Sigmoid colon (tissue), 4 donors: ENCODE results near the gene AUTS2.

ENCODE experiments used
- CTCF ChIP-seq, 4 experiments: fragments of 450-650 bp in 3 of 4; fragments of 200-600 bp in 1 of 4; IDR thresholded peaks; one replicate each; pipeline ENCODE4 v1.5.1; 2016 to 2019; ENCODE audit warnings: antibody characterized with exemption in 4 of 4, mild to moderate bottlenecking in 3 of 4, moderate library complexity in 2 of 4
- EP300 ChIP-seq, 4 donors: sonication (generic); formaldehyde crosslinking; IDR thresholded peaks; one replicate each; pipeline ENCODE4 v1.6.1; 2017; ENCODE audit warnings: antibody characterized with exemption in 4 of 4
- POLR2A ChIP-seq, 2 donors: fragments of 450-650 bp; IDR thresholded peaks; one replicate each; pipeline ENCODE4 v1.6.1; 2016; ENCODE audit warnings: antibody characterized with exemption in 2 of 2, mild to moderate bottlenecking in 2 of 2, moderate library complexity in 2 of 2

GRCh38 chr7:70015353-70015752 lies 417.1 kb downstream of the AUTS2 start:
- no peak for TF ChIP-seq CTCF (IDR thresholded peaks at IDR 0.05)
- TF ChIP-seq EP300 (IDR thresholded peaks at IDR 0.05): no peak
- TF ChIP-seq POLR2A (IDR thresholded peaks at IDR 0.05): no peak
